GM23248 (cell line): ENCODE results near the gene LRRC61. TPM values are rescaled to one million over a fixed set of nuclear protein-coding genes. Genes with fewer than 3 reads are reported as not detected.

Experiments used
- DNase-seq: peaks from one replicate; pipeline ENCODE4 v3.0.0-alpha.2; 2015
- H2AFZ ChIP-seq: fragments of 200-600 bp; sonication (generic); 2 replicates; pipeline ENCODE4 v1.6.1; 2016; ENCODE audit warnings: antibody characterized with exemption
- H3F3A ChIP-seq: fragments of 200-600 bp; sonication (generic); 2 replicates; pipeline ENCODE4 v1.6.1; 2016; ENCODE audit warnings: mild to moderate bottlenecking, antibody characterized with exemption, mixed run types; ENCODE audit not compliant: insufficient read depth
- H3K27ac ChIP-seq: fragments of 200-600 bp; sonication (generic); 2 replicates; pipeline ENCODE4 v1.5.1; 2016; ENCODE audit warnings: mild to moderate bottlenecking
- H3K27me3 ChIP-seq: fragments of 200-600 bp; sonication (generic); replicated peaks from 2 replicates; pipeline ENCODE4 v1.6.1; 2016; ENCODE audit warnings: mild to moderate bottlenecking; ENCODE audit not compliant: insufficient read depth
- H3K36me3 ChIP-seq: fragments of 200-600 bp; sonication (generic); 2 replicates; pipeline ENCODE4 v1.6.1; 2016; ENCODE audit warnings: low read depth, mild to moderate bottlenecking
- H3K4me1 ChIP-seq: fragments of 200-600 bp; sonication (generic); 2 replicates; pipeline ENCODE4 v1.6.1; 2016; ENCODE audit warnings: mild to moderate bottlenecking; ENCODE audit not compliant: insufficient read depth
- H3K4me2 ChIP-seq: fragments of 200-600 bp; sonication (generic); one replicate; pipeline ENCODE4 v1.6.1; 2016; ENCODE audit warnings: mild to moderate bottlenecking; ENCODE audit not compliant: unreplicated experiment
- H3K4me3 ChIP-seq: fragments of 200-600 bp; sonication (generic); 2 replicates; pipeline ENCODE4 v1.5.1; 2016; ENCODE audit warnings: mild to moderate bottlenecking
- H3K79me2 ChIP-seq: fragments of 200-600 bp; sonication (generic); 2 replicates; pipeline ENCODE4 v1.6.1; 2016; ENCODE audit warnings: mild to moderate bottlenecking; ENCODE audit not compliant: insufficient read depth
- H3K9ac ChIP-seq: fragments of 200-600 bp; sonication (generic); 2 replicates; pipeline ENCODE4 v1.6.1; 2016; ENCODE audit warnings: mild to moderate bottlenecking
- H3K9me2 ChIP-seq: fragments of 200-600 bp; sonication (generic); 2 replicates; pipeline ENCODE4 v1.6.1; 2016; ENCODE audit warnings: mixed run types, mild to moderate bottlenecking, moderate library complexity; ENCODE audit not compliant: insufficient read depth
- H3K9me3 ChIP-seq: fragments of 200-600 bp; sonication (generic); one replicate; pipeline ENCODE4 v1.6.1; 2017; ENCODE audit warnings: low read depth
- H4K20me1 ChIP-seq: fragments of 200-600 bp; sonication (generic); 2 replicates; pipeline ENCODE4 v1.6.0; 2016; ENCODE audit not compliant: insufficient read depth
- EZH2 ChIP-seq: fragments of 200-600 bp; sonication (generic); IDR thresholded peaks from 2 replicates; pipeline ENCODE4 v1.6.1; 2018; ENCODE audit warnings: antibody characterized with exemption, mild to moderate bottlenecking; ENCODE audit not compliant: insufficient read depth, poor library complexity, severe bottlenecking
- EZH2phosphoT487 ChIP-seq: fragments of 200-600 bp; sonication (generic); IDR thresholded peaks from 2 replicates; pipeline ENCODE4 v1.6.1; 2018; ENCODE audit warnings: antibody characterized with exemption, moderate library complexity, mild to moderate bottlenecking, low read depth; ENCODE audit not compliant: insufficient read depth
- WGBS, 2 experiments: methylation state at CpG; one replicate each; pipeline ENCODE4 v1.1.6; 2015 to 2017; ENCODE audit warnings: low lambda C conversion rate in 2 of 2, low coverage in 1 of 2; ENCODE audit errors: missing lambda C conversion rate in 2 of 2; 5-methylcytosine and 5-hydroxymethylcytosine counted together
- in situ Hi-C: fragments of 300-500 bp; cut with MboI; formaldehyde crosslinking; loops from 2 replicates; pipeline ENCODE4 v1.15.0; 2020
- polyA plus RNA-seq: library from polyadenylated mRNA; unstranded; fragments of >200 nt; fragmentation: Nextera tagmentation; extraction: Ambion mirVana; gene quantifications from 2 replicates; pipeline ENCODE4 v1.2.1, GENCODE V29; 2016
- total RNA-seq: library from RNA; depleted of rRNA; stranded (reverse); fragments of >200 nt; shearing (Covaris generic); gene quantifications from 2 replicates; pipeline ENCODE4 v1.2.3, GENCODE V29; 2014

Gene LRRC61
- total and polyA plus RNA-seq, 2 experiments from 2014 or later: not detected

GRCh38 chr7:150368096-150368883 is 45.1 kb downstream of the LRRC61 start, which contains the start of gene REPIN1:
TSS of gene REPIN1 (plus strand) at chr7:150368822. CDS start at chr7:150369712, 890 bp downstream.
- WGBS, 2 experiments: 1 to 2% methylated on average over 56 to 72 of the region's 85 CpGs
- Histone ChIP-seq H3K9me2 (no peaks in the 10 kb centered on the region), H3K79me2 (peaks cover 7% of the 10 kb centered on the region; the same call in 1 of the 2 replicates), H3K27ac (peak within 1 kb of the TSS; percentile 31), H3K4me3 (peak within 1 kb of the TSS; percentile 89), H3K27me3 (no peaks in the 10 kb centered on the region), H3K4me2 (peak within 1 kb of the TSS; percentile 84), H3K9me3 (no peaks in the 10 kb centered on the region), H3F3A (peaks cover 10% of the 10 kb centered on the region; the same call in 1 of the 2 replicates), H3K4me1 (peaks cover 19% of the 10 kb centered on the region), H4K20me1 (no peaks in the 10 kb centered on the region), H3K9ac (peak within 1 kb of the TSS; percentile 82), H2AFZ (peak within 1 kb of the TSS; percentile 91), H3K36me3 (no peaks in the 10 kb centered on the region)
- peak; percentile 85 for DNase-seq
- TF ChIP-seq EZH2 (no peak), EZH2phosphoT487 (no peak)
- in situ Hi-C loops: no loop called here

- Histone ChIP-seq H3K4me1 (peaks cover 19% of the 10 kb centered on the region), H3K27me3 (no peaks in the 10 kb centered on the region), H3K9me2 (no peaks in the 10 kb centered on the region), H3K79me2 (peaks cover 7% of the 10 kb centered on the region; the same call in 1 of the 2 replicates), H3K9ac (peak overlapping the region; percentile 82), H3F3A (peaks cover 10% of the 10 kb centered on the region; the same call in 1 of the 2 replicates), H3K9me3 (no peaks in the 10 kb centered on the region), H3K4me3 (peak overlapping the region; percentile 89), H4K20me1 (no peaks in the 10 kb centered on the region), H3K4me2 (peak overlapping the region; percentile 84), H2AFZ (peak overlapping the region; percentile 91), H3K27ac (peak overlapping the region; percentile 18), H3K36me3 (0 out of 2 replicates have a peak, but pooled peaks cover 2% of the 10 kb centered on the region)
- TF ChIP-seq EZH2: no peak
- TF ChIP-seq EZH2phosphoT487: no peak
- DNase-seq: peak; percentile 64
- 1 to 2% methylated on average over 28 to 42 of the region's 58 CpGs for WGBS, 2 experiments
- in situ Hi-C loops: no loop called here
Observed at GRCh38 chr7:150368884-150369747, 46.0 kb downstream of the LRRC61 start.

- in situ Hi-C loops: no loop called here
- Histone ChIP-seq H3K4me2 (peak overlapping the region; percentile 84), H3K79me2 (peaks cover 7% of the 10 kb centered on the region; the same call in 1 of the 2 replicates), H3F3A (peaks cover 10% of the 10 kb centered on the region; the same call in 1 of the 2 replicates), H3K9me3 (no peaks in the 10 kb centered on the region), H4K20me1 (no peaks in the 10 kb centered on the region), H3K4me1 (peaks cover 19% of the 10 kb centered on the region), H3K27me3 (no peaks in the 10 kb centered on the region), H3K27ac (peak overlapping the region; percentile 30), H2AFZ (peak overlapping the region; percentile 91), H3K36me3 (0 out of 2 replicates have a peak, but pooled peaks cover 2% of the 10 kb centered on the region), H3K9me2 (no peaks in the 10 kb centered on the region), H3K9ac (peak overlapping the region; percentile 82), H3K4me3 (peak overlapping the region; percentile 89)
- TF ChIP-seq EZH2 (no peak), EZH2phosphoT487 (no peak)
- WGBS, 2 experiments: 45 to 46% methylated on average over 21 to 23 of the region's 23 CpGs
- peak; percentile 30 for DNase-seq
Observed at GRCh38 chr7:150369748-150370501, 46.8 kb downstream of the LRRC61 start.

GRCh38 chr7:150370612-150371071 is 47.5 kb downstream of the LRRC61 start:
- in situ Hi-C loops: no loop called here
- H3K4me3 ChIP-seq: 0 out of 2 replicates have a peak overlapping the region, but pooled peaks have one; percentile 89
- peaks cover 19% of the 10 kb centered on the region for H3K4me1 ChIP-seq
- H3K9ac ChIP-seq: peak overlapping the region; percentile 82
- H3K27me3 ChIP-seq: no peaks in the 10 kb centered on the region
- no peaks in the 10 kb centered on the region for H3K9me2 ChIP-seq
- H3K27ac ChIP-seq: peak overlapping the region; percentile 30
- H3K4me2 ChIP-seq: peak overlapping the region; percentile 84
- peaks cover 7% of the 10 kb centered on the region; the same call in 1 of the 2 replicates for H3K79me2 ChIP-seq
- DNase-seq: peak; percentile 71
- 0 out of 2 replicates have a peak, but pooled peaks cover 2% of the 10 kb centered on the region for H3K36me3 ChIP-seq
- no peak for TF ChIP-seq EZH2phosphoT487
- TF ChIP-seq EZH2: no peak
- peaks cover 10% of the 10 kb centered on the region; the same call in 1 of the 2 replicates for H3F3A ChIP-seq
- no peaks in the 10 kb centered on the region for H3K9me3 ChIP-seq
- H4K20me1 ChIP-seq: no peaks in the 10 kb centered on the region
- H2AFZ ChIP-seq: no peak overlapping the region
- WGBS, 2 experiments: 93% methylated on average over 3 of the region's 3 CpGs
